Endothelial cell of umbilical vein (primary cell): ENCODE data around the gene DNAJC9. TPM values are rescaled to one million over a fixed set of nuclear protein-coding genes. Genes with fewer than 3 reads are reported as not detected.

Source experiments
- BruUV-seq: library from RNA; stranded (reverse); fragments of 400-500 nt; replicated peaks from 2 replicates; lab custom pipeline; 2021; lab: Mats Ljungman, UMichigan
- CTCF ChIA-PET: fragments of 300-600, 350-600 bp; sonication (Branson Sonifier 250); formaldehyde crosslinking; loops from one replicate; lab custom pipeline; 2021; ENCODE audit warnings: antibody characterized with exemption, inconsistent platforms; lab: Charles Lee
- POLR2A ChIA-PET: fragments of 300-600, 350-600 bp; sonication (Branson Sonifier 250); formaldehyde crosslinking; loops from one replicate; lab custom pipeline; 2021; ENCODE audit warnings: antibody characterized with exemption, inconsistent platforms; lab: Charles Lee
- DNase-seq: peaks from one replicate; pipeline ENCODE4 v3.0.0-alpha.2; 2011; ENCODE audit warnings: low read depth, low spot score
- FAIRE-seq: peaks from 2 replicates; lab custom pipeline; 2011; peaks lifted over from hg19 to GRCh38; lab: Jason Lieb, UNC
- H2AFZ ChIP-seq: 2 replicates; pipeline ENCODE4 v1.6.0; 2012; ENCODE audit warnings: low read depth, low read length, control low read depth, inconsistent platforms
- H3K27ac ChIP-seq: 2 replicates; pipeline ENCODE4 v1.5.1; 2011; ENCODE audit warnings: low read depth, mild to moderate bottlenecking, control low read depth, low read length, moderate library complexity; ENCODE audit not compliant: insufficient read depth
- H3K27me3 ChIP-seq, 2 experiments: 2 replicates each; pipeline versions ENCODE4 v1.6.0 to v1.6.1; 2011; ENCODE audit warnings: low read length in 2 of 2, mixed read lengths in 1 of 2; ENCODE audit not compliant: control insufficient read depth in 2 of 2, insufficient read depth in 2 of 2
- H3K36me3 ChIP-seq, 2 experiments: 2 replicates in 1 of 2; 3 replicates in 1 of 2; pipeline ENCODE4 v1.5.1; 2011; ENCODE audit warnings: low read length in 2 of 2, mild to moderate bottlenecking in 1 of 2, moderate library complexity in 1 of 2; ENCODE audit not compliant: control insufficient read depth in 2 of 2, insufficient read depth in 2 of 2; ENCODE audit errors: extremely low read depth in 1 of 2
- H3K4me1 ChIP-seq: 3 replicates; pipeline ENCODE4 v1.5.1; 2011; ENCODE audit warnings: mild to moderate bottlenecking, low read length; ENCODE audit not compliant: control insufficient read depth, insufficient read depth; ENCODE audit errors: extremely low read depth
- H3K4me2 ChIP-seq: 2 replicates; pipeline ENCODE4 v1.6.1; 2011; ENCODE audit warnings: low read length, control low read depth, mixed read lengths; ENCODE audit not compliant: insufficient read depth
- H3K4me3 ChIP-seq, 3 experiments: fragments of 200-600 bp in 1 of 3; sonication (generic), shearing (Covaris generic) in 1 of 3; replicated peaks in 1 of 3; 2 replicates each; pipeline ENCODE4 v1.5.1; 2011 to 2016; ENCODE audit warnings: control low read depth in 3 of 3, low read length in 3 of 3, mild to moderate bottlenecking in 2 of 3, inconsistent platforms in 1 of 3, low read depth in 1 of 3, moderate library complexity in 1 of 3; ENCODE audit not compliant: insufficient read depth in 1 of 3
- H3K79me2 ChIP-seq: 2 replicates; pipeline ENCODE4 v1.6.0; 2012; ENCODE audit warnings: low read length, inconsistent platforms; ENCODE audit not compliant: control insufficient read depth, insufficient read depth
- H3K9ac ChIP-seq: replicated peaks from 2 replicates; pipeline ENCODE3; 2011; ENCODE audit warnings: low read length, control low read depth; ENCODE audit not compliant: insufficient read depth; ENCODE audit errors: extremely low read depth
- H3K9me1 ChIP-seq: replicated peaks from 3 replicates; pipeline ENCODE4 v1.6.0; 2011; ENCODE audit warnings: mild to moderate bottlenecking, low read length; ENCODE audit not compliant: control insufficient read depth, insufficient read depth; ENCODE audit errors: extremely low read depth
- H3K9me3 ChIP-seq: replicated peaks from 2 replicates; pipeline ENCODE4 v1.5.1; 2012; ENCODE audit warnings: low read length, inconsistent platforms; ENCODE audit not compliant: control insufficient read depth, insufficient read depth
- H4K20me1 ChIP-seq: replicated peaks from 2 replicates; pipeline ENCODE3; 2011; ENCODE audit warnings: mild to moderate bottlenecking, low read length; ENCODE audit not compliant: control insufficient read depth, insufficient read depth; ENCODE audit errors: extremely low read depth
- EZH2 ChIP-seq: IDR thresholded peaks from 2 replicates; pipeline ENCODE4 v1.6.1; 2012; ENCODE audit warnings: borderline replicate concordance, low read depth, mild to moderate bottlenecking, moderate library complexity, low read length, inconsistent platforms; ENCODE audit not compliant: severe bottlenecking
- FOS ChIP-seq: IDR thresholded peaks from 2 replicates; pipeline ENCODE4 v1.6.1; 2011; ENCODE audit warnings: mild to moderate bottlenecking, low read length, moderate library complexity, borderline replicate concordance; ENCODE audit not compliant: insufficient read depth
- GATA2 ChIP-seq: IDR thresholded peaks from 2 replicates; pipeline ENCODE4 v1.7.0; 2011; ENCODE audit warnings: low read depth, mild to moderate bottlenecking, moderate library complexity, mixed read lengths, low read length; ENCODE audit not compliant: insufficient read length, insufficient read depth
- JUN ChIP-seq: IDR thresholded peaks from 2 replicates; pipeline ENCODE4 v1.6.1; 2011; ENCODE audit warnings: borderline replicate concordance, low read depth; ENCODE audit not compliant: insufficient read length, insufficient read depth
- MYC ChIP-seq: IDR thresholded peaks from one replicate; pipeline ENCODE4 v1.6.1; 2011; ENCODE audit warnings: mild to moderate bottlenecking, low read depth, low read length
- POLR2A ChIP-seq: IDR thresholded peaks from 2 replicates; pipeline ENCODE4 v1.6.1; 2012; ENCODE audit warnings: low read depth, mild to moderate bottlenecking, control low read depth, low read length
- POLR2AphosphoS5 ChIP-seq: IDR thresholded peaks from 2 replicates; pipeline ENCODE4 v1.6.1; 2012; ENCODE audit warnings: low read depth, mild to moderate bottlenecking, control low read depth, low read length, moderate library complexity; ENCODE audit not compliant: insufficient read depth
- dilution Hi-C: fragments of 300-500 bp; cut with MboI; formaldehyde crosslinking; loops from one replicate; pipeline ENCODE4 v1.15.0; 2019; ENCODE audit warnings: low sequenced_read_pairs; ENCODE audit not compliant: extremely low pct_ligation_motif_present
- intact Hi-C: fragments of 100-400 bp; cut with micrococcal nuclease; formaldehyde crosslinking; loops from one replicate; pipeline ENCODE4 v1.10.0; 2022
- polyA plus RNA-seq, 4 experiments: library from polyadenylated mRNA; depleted of rRNA in 3 of 4; stranded (reverse) in 3 of 4; unstranded in 1 of 4; fragments of >200 nt; gene quantifications; 2 replicates each; pipeline versions ENCODE4 v1.2.1 to v1.2.3, GENCODE V29; 2011 to 2012; ENCODE audit warnings: missing spikeins in 1 of 4
- total RNA-seq: library from RNA; stranded (reverse); gene quantifications from 2 replicates; pipeline ENCODE4 v1.2.3, GENCODE V29; 2021
- TF ChIP-seq, protein P1 (sequence below), 2 donors: IDR thresholded peaks; 1 replicate in 1 of 2; 2 replicates in 1 of 2; pipeline ENCODE4 v1.5.1; 2011; ENCODE audit warnings: low read length in 2 of 2, mild to moderate bottlenecking in 2 of 2, moderate library complexity in 2 of 2, control low read depth in 1 of 2, inconsistent platforms in 1 of 2, low read depth in 1 of 2; ENCODE audit not compliant: insufficient read depth in 1 of 2; ENCODE audit errors: extremely low read depth in 1 of 2
- TF ChIP-seq, protein P2 (sequence below): IDR thresholded peaks from 2 replicates; pipeline ENCODE4 v1.6.1; 2011; ENCODE audit not compliant: insufficient read depth, insufficient read length

The DNAJC9 gene
- total and polyA plus RNA-seq, 2 donors (not counting 3 experiments of a cell fraction or from before 2014, with no cell fraction given), result 29.1 to 47.1 TPM

DNA sequence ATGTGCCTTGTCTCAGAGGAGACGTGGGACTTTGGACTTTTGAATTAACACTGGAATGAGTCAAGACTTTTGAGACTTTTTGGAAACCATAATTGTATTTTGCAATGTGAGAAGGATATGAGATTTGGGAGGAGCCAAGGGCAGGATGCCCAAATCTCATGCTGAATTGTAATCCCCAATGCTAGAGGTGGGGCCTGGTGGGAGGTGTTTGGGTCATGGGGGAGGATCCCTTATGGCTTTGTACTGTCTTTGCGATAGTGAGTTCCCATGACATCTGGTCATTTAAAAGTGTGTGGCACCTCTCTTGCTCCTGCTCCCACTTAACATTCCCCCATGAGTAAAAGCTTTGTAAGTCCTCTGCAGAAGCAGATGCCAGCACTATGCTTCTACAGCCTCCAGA is 39.2 kb downstream of the DNAJC9 start:
- Histone ChIP-seq H3K9me3 (no peaks in the 10 kb centered on the region), H3K9me1 (no peaks in the 10 kb centered on the region), H3K4me3 (no peak overlapping the region), H3K4me1 (no peaks in the 10 kb centered on the region), H3K27me3 (no peaks in the 10 kb centered on the region), H4K20me1 (no peaks in the 10 kb centered on the region), H3K79me2 (no peaks in the 10 kb centered on the region), H3K4me2 (no peak overlapping the region), H3K36me3 (peaks cover 0 to 2% of the 10 kb centered on the region in 2 experiments), H3K9ac (no peak overlapping the region), H2AFZ (no peak overlapping the region), H3K27ac (no peak overlapping the region)
- BruUV-seq, result no TSS peak
- TF ChIP-seq POLR2A (no peak), GATA2 (no peak), JUN (no peak), MYC (no peak), EZH2 (no peak), POLR2AphosphoS5 (no peak), FOS (no peak)
- TF ChIP-seq, protein P1, sequence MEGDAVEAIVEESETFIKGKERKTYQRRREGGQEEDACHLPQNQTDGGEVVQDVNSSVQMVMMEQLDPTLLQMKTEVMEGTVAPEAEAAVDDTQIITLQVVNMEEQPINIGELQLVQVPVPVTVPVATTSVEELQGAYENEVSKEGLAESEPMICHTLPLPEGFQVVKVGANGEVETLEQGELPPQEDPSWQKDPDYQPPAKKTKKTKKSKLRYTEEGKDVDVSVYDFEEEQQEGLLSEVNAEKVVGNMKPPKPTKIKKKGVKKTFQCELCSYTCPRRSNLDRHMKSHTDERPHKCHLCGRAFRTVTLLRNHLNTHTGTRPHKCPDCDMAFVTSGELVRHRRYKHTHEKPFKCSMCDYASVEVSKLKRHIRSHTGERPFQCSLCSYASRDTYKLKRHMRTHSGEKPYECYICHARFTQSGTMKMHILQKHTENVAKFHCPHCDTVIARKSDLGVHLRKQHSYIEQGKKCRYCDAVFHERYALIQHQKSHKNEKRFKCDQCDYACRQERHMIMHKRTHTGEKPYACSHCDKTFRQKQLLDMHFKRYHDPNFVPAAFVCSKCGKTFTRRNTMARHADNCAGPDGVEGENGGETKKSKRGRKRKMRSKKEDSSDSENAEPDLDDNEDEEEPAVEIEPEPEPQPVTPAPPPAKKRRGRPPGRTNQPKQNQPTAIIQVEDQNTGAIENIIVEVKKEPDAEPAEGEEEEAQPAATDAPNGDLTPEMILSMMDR (IDR thresholded peaks at IDR 0.05; ENCODE audit: extremely low read depth in 1 of 2, insufficient read depth in 1 of 2, low read depth in 1 of 2, low read length in 2 of 2), result no peak
- TF ChIP-seq, protein P2, sequence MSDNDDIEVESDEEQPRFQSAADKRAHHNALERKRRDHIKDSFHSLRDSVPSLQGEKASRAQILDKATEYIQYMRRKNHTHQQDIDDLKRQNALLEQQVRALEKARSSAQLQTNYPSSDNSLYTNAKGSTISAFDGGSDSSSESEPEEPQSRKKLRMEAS, result no peak
- POLR2A ChIA-PET, result no interaction called here
- no peak for DNase-seq
- intact Hi-C loops (no loop called here), dilution Hi-C loops (no loop called here)
- CTCF ChIA-PET, result interaction anchor here (2.0 kb wide), 1 partner anchor 11 kb away, joined by 6 read pairs; no protein-coding TSS in a partner anchor
- FAIRE-seq, result no peak
